GM21576 (cell line): ENCODE data around the gene AHDC1.

Experiments
- ATAC-seq: cut with Tn5 transposase; IDR thresholded peaks from one replicate; pipeline ENCODE4 v1.9.1; 2021; ENCODE audit warnings: mild to moderate bottlenecking, moderate library complexity; ENCODE audit not compliant: unreplicated experiment

AHDC1 gene

GRCh38 chr1:27588256-27589232 is 15.4 kb downstream of the AHDC1 start:
- no peak for ATAC-seq

GRCh38 chr1:27585684-27586083 is 18.3 kb downstream of the AHDC1 start:
- ATAC-seq = no peak

- ATAC-seq = no peak
These were observed 19.5 kb downstream of the AHDC1 start for GRCh38 chr1:27584453-27584852.

GRCh38 chr1:27583479-27583878 is 20.5 kb downstream of the AHDC1 start:
- ATAC-seq = no peak

- no peak for ATAC-seq
These were observed 22.1 kb downstream of the AHDC1 start for GRCh38 chr1:27581823-27582243.

- no peak for ATAC-seq
These were observed 26.3 kb downstream of the AHDC1 start for GRCh38 chr1:27577504-27578188.

- ATAC-seq = no peak
These were observed 27.1 kb downstream of the AHDC1 start for GRCh38 chr1:27576806-27577227.

- peak; percentile 53 for ATAC-seq
These were observed 28.1 kb downstream of the AHDC1 start for GRCh38 chr1:27575840-27576331.

- ATAC-seq = no peak
These were observed 28.8 kb downstream of the AHDC1 start for GRCh38 chr1:27574871-27575831.

GRCh38 chr1:27574001-27574781 is 29.8 kb downstream of the AHDC1 start:
- ATAC-seq = no peak

- no peak for ATAC-seq
These were observed 31.1 kb downstream of the AHDC1 start for GRCh38 chr1:27572679-27573426.

GRCh38 chr1:27572019-27572678 is 31.8 kb downstream of the AHDC1 start:
- ATAC-seq = no peak

- ATAC-seq = no peak
These were observed 32.4 kb downstream of the AHDC1 start for GRCh38 chr1:27571439-27572018.

GRCh38 chr1:27570784-27571183 is 33.2 kb downstream of the AHDC1 start:
- ATAC-seq = no peak

- no peak for ATAC-seq
These were observed 33.6 kb downstream of the AHDC1 start for GRCh38 chr1:27570356-27570755.

GRCh38 chr1:27569506-27570291 is 34.2 kb downstream of the AHDC1 start:
- ATAC-seq = no peak

- no peak for ATAC-seq
These were observed 34.9 kb downstream of the AHDC1 start for GRCh38 chr1:27569088-27569460.
